Muscle layer of colon (tissue), 2 donors: Measurements from ENCODE around the gene SRPK2.
"Not testable (repeated sequence)": the region's sequence is repeated elsewhere in the genome, so short reads cannot be mapped to it uniquely, and the experiment has no call there.

Experiments used
- H3K27ac ChIP-seq: one replicate; pipeline ENCODE4 v1.7.0; 2013; ENCODE audit warnings: low read depth, mild to moderate bottlenecking, low read length, moderate library complexity
- H3K27me3 ChIP-seq, 2 donors: one replicate each; pipeline ENCODE4 v1.7.0; 2013; ENCODE audit warnings: low read length in 2 of 2, mild to moderate bottlenecking in 2 of 2; ENCODE audit not compliant: insufficient read depth in 2 of 2, control insufficient read depth in 1 of 2
- H3K36me3 ChIP-seq: one replicate; pipeline ENCODE4 v1.7.0; 2013; ENCODE audit warnings: mild to moderate bottlenecking, low read length; ENCODE audit not compliant: insufficient read depth
- H3K4me1 ChIP-seq: one replicate; pipeline ENCODE4 v1.7.0; 2013; ENCODE audit warnings: mild to moderate bottlenecking, low read length; ENCODE audit not compliant: insufficient read depth
- H3K4me3 ChIP-seq, 2 donors: one replicate each; pipeline ENCODE4 v1.7.0; 2013; ENCODE audit warnings: low read length in 2 of 2, low read depth in 1 of 2, mild to moderate bottlenecking in 1 of 2, moderate library complexity in 1 of 2
- H3K9ac ChIP-seq: one replicate; pipeline ENCODE4 v1.7.0; 2013; ENCODE audit warnings: low read length
- H3K9me3 ChIP-seq: one replicate; pipeline ENCODE4 v1.7.0; 2013; ENCODE audit warnings: mild to moderate bottlenecking, low read length
- donor health status: abdominal sarcoma.
- donor health status: Adenocarcinoma of cecum.

The SRPK2 gene

GRCh38 chr7:105295596-105296352, 92.9 kb downstream of the SRPK2 start:
- H3K9me3 ChIP-seq = no peaks in the 10 kb centered on the region
- H3K27ac ChIP-seq = no peak overlapping the region
- H3K27me3 ChIP-seq = no peaks in the 10 kb centered on the region
- peaks cover 13% of the 10 kb centered on the region for H3K4me1 ChIP-seq
- no peaks in the 10 kb centered on the region for H3K36me3 ChIP-seq
- H3K4me3 ChIP-seq = no peak overlapping the region
- H3K9ac ChIP-seq = no peak overlapping the region

DNA sequence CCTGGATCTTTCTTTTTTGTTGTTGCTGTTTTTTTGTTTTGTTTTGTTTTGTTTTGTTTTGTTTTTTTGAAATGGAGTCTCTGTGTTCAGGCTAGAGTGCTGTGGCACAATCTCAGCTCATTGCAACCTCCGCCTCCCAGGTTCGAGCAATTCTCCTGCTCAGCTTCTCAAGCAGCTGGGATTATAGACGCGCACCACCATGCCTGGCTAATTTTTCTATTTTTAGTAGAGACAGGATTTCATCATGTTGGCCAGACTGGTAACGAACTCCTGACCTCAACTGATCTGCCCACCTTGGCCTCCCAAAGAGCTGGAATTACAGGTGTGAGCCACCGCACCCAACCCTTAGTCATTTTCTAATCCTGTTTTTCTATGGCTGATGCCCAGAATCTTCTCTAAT, 94.2 kb downstream of the SRPK2 start:
- not testable (repeated sequence) for H3K4me3 ChIP-seq, H3K9ac ChIP-seq, H3K27ac ChIP-seq, H3K27me3 ChIP-seq, H3K36me3 ChIP-seq, H3K9me3 ChIP-seq
- peaks cover 13% of the 10 kb centered on the region for H3K4me1 ChIP-seq

DNA sequence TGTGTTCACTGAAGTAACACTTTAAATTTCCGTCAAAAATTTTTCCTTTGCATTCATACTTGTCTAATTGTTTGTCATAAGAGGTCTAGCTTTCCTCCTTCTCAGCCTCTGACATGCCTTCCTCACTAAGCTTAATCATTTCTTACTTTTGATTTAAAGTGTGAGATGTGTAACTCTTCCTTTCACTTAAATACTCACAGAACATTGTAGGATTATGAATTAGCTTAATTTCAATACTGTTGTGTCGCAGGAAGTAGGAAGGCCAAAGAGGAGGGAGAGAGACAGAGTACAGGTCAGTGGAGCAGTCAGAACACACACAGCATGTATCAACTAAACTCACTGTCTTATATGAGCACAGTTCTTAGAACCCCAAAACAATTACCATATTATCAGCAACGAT, 99.0 kb downstream of the SRPK2 start:
- Histone ChIP-seq H3K9ac (no peak overlapping the region), H3K4me1 (no peaks in the 10 kb centered on the region), H3K27me3 (no peaks in the 10 kb centered on the region), H3K4me3 (no peak overlapping the region), H3K27ac (no peak overlapping the region), H3K9me3 (no peaks in the 10 kb centered on the region), H3K36me3 (no peaks in the 10 kb centered on the region)

GRCh38 chr7:105286441-105286840, 102.3 kb downstream of the SRPK2 start:
- Histone ChIP-seq H3K27me3 (no peaks in the 10 kb centered on the region), H3K4me1 (no peaks in the 10 kb centered on the region), H3K4me3 (no peak overlapping the region), H3K27ac (no peak overlapping the region), H3K9ac (no peak overlapping the region), H3K9me3 (no peaks in the 10 kb centered on the region), H3K36me3 (no peaks in the 10 kb centered on the region)

- no peak overlapping the region for H3K27ac ChIP-seq
- H3K9me3 ChIP-seq = no peaks in the 10 kb centered on the region
- H3K4me3 ChIP-seq = no peak overlapping the region
- no peak overlapping the region for H3K9ac ChIP-seq
- H3K4me1 ChIP-seq = no peaks in the 10 kb centered on the region
- no peaks in the 10 kb centered on the region for H3K36me3 ChIP-seq
- H3K27me3 ChIP-seq = no peaks in the 10 kb centered on the region
Measured at GRCh38 chr7:105285118-105285874, 103.4 kb downstream of the SRPK2 start.

GRCh38 chr7:105284014-105284413, 104.7 kb downstream of the SRPK2 start:
- no peaks in the 10 kb centered on the region for H3K4me1 ChIP-seq
- no peak overlapping the region for H3K27ac ChIP-seq
- no peaks in the 10 kb centered on the region for H3K9me3 ChIP-seq
- no peaks in the 10 kb centered on the region for H3K36me3 ChIP-seq
- H3K4me3 ChIP-seq = no peak overlapping the region
- H3K27me3 ChIP-seq = no peaks in the 10 kb centered on the region
- H3K9ac ChIP-seq = no peak overlapping the region

GRCh38 chr7:105281966-105282365, 106.8 kb downstream of the SRPK2 start:
- Histone ChIP-seq H3K4me3 (no peak overlapping the region), H3K9ac (no peak overlapping the region), H3K27me3 (no peaks in the 10 kb centered on the region), H3K36me3 (no peaks in the 10 kb centered on the region), H3K4me1 (no peaks in the 10 kb centered on the region), H3K27ac (no peak overlapping the region), H3K9me3 (no peaks in the 10 kb centered on the region)

- H3K4me1 ChIP-seq = no peaks in the 10 kb centered on the region
- no peak overlapping the region for H3K27ac ChIP-seq
- no peaks in the 10 kb centered on the region for H3K9me3 ChIP-seq
- H3K27me3 ChIP-seq = no peaks in the 10 kb centered on the region
- H3K9ac ChIP-seq = no peak overlapping the region
- H3K4me3 ChIP-seq = no peak overlapping the region
- no peaks in the 10 kb centered on the region for H3K36me3 ChIP-seq
Measured at GRCh38 chr7:105279688-105280007, 109.1 kb downstream of the SRPK2 start.

GRCh38 chr7:105278973-105279687, 109.6 kb downstream of the SRPK2 start:
- H3K4me1 ChIP-seq = no peaks in the 10 kb centered on the region
- H3K27me3 ChIP-seq = no peaks in the 10 kb centered on the region
- no peak overlapping the region for H3K4me3 ChIP-seq
- no peak overlapping the region for H3K27ac ChIP-seq
- no peaks in the 10 kb centered on the region for H3K9me3 ChIP-seq
- no peak overlapping the region for H3K9ac ChIP-seq
- no peaks in the 10 kb centered on the region for H3K36me3 ChIP-seq

GRCh38 chr7:105278565-105278964, 110.2 kb downstream of the SRPK2 start:
- Histone ChIP-seq H3K4me1 (no peaks in the 10 kb centered on the region), H3K27me3 (no peaks in the 10 kb centered on the region), H3K36me3 (no peaks in the 10 kb centered on the region), H3K4me3 (no peak overlapping the region), H3K9me3 (no peaks in the 10 kb centered on the region), H3K27ac (no peak overlapping the region), H3K9ac (no peak overlapping the region)

- H3K4me1 ChIP-seq = no peaks in the 10 kb centered on the region
- no peak overlapping the region for H3K27ac ChIP-seq
- H3K9ac ChIP-seq = no peak overlapping the region
- H3K4me3 ChIP-seq = no peak overlapping the region
- no peaks in the 10 kb centered on the region for H3K9me3 ChIP-seq
- no peaks in the 10 kb centered on the region for H3K27me3 ChIP-seq
- no peaks in the 10 kb centered on the region for H3K36me3 ChIP-seq
Measured at GRCh38 chr7:105277341-105277740, 111.4 kb downstream of the SRPK2 start.
